GM19099 (cell line): ENCODE data around the gene CLEC4F.

Experiments
- POLR2A ChIP-seq: IDR thresholded peaks from 3 replicates; pipeline ENCODE4 v1.6.1; 2011; ENCODE audit warnings: low read depth; ENCODE audit not compliant: insufficient read length; ENCODE audit errors: extremely low read depth

The CLEC4F gene, protein sequence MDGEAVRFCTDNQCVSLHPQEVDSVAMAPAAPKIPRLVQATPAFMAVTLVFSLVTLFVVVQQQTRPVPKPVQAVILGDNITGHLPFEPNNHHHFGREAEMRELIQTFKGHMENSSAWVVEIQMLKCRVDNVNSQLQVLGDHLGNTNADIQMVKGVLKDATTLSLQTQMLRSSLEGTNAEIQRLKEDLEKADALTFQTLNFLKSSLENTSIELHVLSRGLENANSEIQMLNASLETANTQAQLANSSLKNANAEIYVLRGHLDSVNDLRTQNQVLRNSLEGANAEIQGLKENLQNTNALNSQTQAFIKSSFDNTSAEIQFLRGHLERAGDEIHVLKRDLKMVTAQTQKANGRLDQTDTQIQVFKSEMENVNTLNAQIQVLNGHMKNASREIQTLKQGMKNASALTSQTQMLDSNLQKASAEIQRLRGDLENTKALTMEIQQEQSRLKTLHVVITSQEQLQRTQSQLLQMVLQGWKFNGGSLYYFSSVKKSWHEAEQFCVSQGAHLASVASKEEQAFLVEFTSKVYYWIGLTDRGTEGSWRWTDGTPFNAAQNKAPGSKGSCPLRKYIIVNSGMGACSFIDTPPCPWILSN

DNA sequence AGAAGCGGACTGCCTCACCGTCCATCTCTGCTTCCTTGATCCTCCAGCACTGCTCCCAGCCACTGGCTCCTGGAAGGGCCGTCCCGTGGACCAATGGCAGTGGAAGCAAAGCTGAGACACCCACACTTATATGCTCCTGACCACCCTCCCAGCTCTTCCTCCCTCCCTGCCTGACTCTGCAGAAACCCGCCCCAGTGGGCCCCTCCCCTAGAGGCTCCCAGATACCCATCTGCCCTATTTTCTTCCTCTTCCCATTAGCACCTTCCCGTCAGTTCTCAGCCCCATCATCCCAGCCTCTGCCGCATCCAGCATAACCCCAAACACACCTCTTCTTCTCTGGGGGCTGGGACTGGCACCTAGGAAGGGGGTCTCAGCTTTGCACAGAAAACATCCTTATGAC, at the start of gene CLEC4F:
Gene CLEC4F (minus strand): TSS at position 101 of the 400 bp plus-strand sequence. CDS start 76 bp downstream, at position 25.
- TF ChIP-seq POLR2A = no peak

DNA sequence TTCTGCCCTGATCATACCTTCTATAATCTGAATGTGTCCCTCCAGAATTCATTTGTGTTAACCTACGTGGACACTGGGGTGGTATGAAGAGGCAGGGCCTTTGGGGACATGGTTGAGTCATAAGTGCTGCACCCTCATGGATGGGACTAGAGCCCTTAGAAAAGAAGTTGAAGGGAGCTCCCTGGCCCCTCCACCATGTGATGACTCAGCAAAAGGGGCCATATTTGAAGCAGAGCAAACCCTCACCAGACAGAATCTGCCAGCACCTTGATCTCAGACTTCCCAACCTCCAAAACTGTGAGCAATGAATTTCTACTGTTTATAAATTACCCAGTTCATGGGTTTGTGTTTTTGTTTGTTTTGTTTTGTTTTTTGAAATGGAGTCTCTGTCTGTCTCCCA, 48.6 kb upstream of the CLEC4F start:
- no peak for TF ChIP-seq POLR2A

DNA sequence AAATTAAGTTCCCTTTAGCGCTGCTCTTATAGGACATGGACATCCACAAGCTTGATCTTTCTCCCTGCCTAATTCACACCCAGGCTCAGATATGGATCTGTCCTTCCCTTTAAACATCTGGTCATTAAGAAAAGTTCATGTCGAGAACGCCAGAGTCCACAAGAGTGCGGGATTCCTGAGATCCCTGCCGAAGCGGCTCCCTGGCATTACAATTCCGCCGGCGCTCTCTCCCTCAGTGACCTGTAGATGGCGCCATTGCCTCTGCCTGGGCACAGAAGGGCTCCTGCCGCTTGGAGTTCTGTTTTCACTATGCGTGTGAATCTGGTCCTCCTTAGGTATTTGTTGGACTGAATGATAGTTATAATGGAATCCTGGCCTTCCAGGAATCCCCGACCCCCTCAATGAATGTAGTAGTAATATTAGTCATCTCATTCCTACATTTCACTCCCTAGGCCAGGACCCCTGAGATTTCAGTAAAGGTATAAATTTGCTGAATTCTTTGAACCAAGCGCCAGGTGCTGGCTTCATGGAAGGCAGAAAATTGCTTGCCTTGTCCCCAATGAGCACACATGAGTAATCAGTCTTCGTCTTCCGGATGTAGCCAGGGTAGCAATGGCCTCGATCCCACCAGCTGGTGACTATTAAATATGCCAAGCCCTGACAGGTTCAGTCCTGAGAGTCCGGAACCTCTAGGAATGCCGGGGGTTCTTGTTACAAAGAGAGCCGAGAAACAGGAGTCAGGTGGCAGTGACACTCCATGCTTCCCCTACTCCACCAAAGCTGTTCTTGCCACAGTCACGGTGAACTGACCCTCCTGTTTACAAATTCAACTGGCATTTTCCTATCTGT, 41.6 kb upstream of the CLEC4F start:
- no peak for TF ChIP-seq POLR2A

DNA sequence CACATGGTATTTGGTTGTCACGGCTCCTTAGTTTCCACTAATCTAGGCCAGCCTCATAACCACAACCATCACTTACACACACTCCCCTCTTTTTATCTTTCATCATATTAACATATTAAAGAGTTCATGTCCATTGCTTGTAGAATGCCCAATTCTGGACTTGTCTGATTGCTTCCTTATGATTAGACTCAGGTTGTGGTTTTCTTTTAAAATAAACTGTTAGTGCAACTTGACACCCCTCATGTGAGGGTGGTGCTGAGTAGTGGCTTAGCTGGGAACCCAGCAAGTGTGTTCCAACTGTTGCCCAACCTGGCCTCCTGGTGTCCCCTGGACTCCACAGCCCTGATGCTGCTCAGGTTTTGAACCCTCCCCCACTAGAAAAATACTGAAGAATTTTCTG, 35.3 kb upstream of the CLEC4F start:
- TF ChIP-seq POLR2A = no peak

DNA sequence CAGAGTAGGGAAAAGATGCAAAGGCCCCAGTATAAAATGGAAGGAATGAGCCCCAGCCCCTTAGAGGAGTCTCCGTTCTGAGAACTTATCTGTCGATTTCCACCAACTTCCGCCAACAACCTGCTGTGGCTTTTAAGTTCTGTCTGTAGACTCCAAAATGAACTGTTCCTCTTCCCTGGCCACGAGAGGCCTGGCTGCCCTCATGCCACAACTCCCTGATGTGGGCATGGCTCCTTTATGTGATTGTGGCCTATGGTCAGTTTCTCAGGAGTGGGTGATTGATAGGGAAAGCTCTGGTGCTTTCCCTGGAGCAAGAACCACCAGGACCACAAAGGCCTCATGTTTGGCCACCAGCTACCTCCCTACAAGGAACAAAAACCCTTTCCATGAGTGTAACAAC, 34.0 kb upstream of the CLEC4F start:
- no peak for TF ChIP-seq POLR2A

DNA sequence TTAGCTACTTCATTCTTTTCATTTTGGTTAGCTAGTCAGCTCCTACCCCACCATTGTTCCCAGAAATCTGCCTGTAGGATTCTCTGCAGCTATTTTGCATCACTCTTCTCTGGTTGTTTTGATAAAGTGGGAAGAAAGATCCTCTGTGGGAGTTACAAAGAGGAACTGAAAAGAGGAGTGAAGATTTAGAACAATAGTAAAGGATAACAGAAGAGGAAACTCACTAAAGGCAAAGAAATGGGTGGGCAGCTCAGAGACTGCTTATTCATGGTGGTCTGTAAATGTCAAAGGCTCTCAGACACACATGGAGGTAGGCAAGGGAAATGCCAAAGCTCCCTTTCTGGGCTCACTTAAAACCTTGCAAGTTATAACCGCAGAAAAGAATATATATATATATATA, 32.4 kb upstream of the CLEC4F start:
- no peak for TF ChIP-seq POLR2A

DNA sequence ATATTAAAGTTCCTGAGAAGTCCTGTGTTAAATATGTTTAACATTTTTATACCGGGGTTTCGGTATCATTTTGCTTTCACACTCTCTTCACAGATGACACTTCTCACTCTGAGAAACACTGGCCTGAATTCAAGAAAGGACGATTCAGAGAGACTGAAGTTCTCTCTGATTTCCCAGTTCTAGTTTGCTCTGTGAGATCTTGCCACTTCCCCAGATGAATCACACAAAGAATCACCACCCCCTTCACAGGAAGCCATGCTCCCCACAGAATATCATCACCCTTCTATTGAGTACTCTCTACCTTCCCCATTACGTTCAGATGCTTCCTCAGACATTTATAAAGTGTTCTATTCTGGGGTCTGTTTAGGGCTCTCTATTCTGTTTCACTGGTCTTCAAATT, 31.3 kb upstream of the CLEC4F start:
- no peak for TF ChIP-seq POLR2A

DNA sequence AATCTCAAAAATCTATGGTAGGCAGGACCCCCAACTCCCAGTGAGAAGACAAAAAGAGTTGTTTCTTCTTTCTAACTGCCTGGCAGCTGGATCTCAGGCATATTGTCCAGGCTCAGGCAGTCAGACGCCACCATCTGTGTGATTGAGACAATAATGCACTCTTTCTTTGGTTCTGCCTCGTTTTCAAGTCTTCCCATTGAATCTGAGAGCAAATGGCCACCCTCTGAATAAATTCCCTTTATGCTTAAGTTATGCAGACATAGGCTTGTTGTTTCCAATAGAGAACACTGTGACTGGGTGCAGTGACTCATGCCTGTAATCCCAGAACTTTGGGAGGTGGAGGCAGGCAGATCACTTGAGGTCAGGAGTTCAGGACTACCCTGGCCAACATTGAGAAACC, 30.5 kb upstream of the CLEC4F start:
- TF ChIP-seq POLR2A = no peak

DNA sequence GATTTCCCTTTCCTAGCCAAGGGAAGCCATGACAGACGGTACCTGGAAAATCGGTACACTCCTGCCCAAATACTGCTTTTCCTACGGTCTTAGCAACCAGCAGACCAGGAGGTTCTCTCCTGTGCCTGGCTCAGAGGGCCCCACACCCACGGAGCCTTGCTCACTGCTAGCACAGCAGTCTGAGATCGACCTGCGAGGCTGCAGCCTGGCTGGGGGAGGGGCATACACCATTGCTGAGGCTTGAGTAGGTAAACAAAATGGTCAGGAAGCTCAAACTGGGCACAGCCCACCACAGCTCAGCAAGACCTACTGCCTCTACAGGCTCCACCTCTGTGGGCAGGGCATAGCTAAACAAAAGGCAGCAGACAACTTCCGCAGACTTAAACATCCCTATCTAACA, 22.0 kb upstream of the CLEC4F start:
- TF ChIP-seq POLR2A = no peak

DNA sequence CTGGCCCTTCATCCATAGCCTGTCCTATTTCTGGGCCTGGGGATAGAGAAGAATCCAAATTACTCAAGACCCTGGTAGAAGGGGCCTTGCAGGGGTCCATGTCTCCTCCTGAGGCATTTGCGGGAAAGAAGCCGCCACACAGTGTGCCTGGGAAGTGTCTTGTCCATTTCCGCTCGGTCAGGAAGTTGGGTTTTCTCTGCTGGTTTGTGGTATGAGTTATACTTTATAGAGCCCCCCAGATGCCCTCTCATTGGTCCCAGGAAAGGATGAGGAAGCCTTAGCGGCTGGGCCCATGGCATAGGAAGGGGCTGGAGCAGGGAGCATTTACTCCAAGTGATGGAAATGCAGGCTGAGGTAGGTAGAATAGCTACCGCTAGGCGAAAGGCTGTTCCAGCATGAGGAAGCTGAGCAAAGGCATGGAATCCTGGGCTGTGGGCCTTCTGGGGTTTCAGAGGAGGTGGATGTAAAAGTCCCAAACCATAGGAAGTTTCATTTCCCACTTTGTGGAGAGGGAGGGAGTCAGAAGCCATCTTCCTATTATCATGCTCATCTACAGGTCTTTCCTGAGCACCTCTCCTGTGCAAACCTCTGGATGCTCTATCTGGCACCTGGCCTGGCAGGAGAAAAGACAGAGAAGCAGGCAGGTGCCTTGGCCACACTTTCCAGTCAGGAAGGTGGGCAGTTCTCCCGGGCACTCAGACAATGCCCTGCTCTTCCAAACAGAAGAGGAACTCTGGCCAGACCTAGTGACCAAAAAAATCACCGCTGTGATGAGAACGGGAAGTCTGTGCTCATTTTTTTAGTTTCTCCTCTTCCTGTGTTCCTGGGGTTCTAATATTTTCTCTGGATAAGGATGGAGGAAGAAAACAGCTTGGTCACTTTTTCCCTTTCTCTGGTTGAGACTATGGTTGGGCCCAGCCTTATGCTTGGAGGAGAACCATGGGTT, 17.9 kb upstream of the CLEC4F start:
- no peak for TF ChIP-seq POLR2A

DNA sequence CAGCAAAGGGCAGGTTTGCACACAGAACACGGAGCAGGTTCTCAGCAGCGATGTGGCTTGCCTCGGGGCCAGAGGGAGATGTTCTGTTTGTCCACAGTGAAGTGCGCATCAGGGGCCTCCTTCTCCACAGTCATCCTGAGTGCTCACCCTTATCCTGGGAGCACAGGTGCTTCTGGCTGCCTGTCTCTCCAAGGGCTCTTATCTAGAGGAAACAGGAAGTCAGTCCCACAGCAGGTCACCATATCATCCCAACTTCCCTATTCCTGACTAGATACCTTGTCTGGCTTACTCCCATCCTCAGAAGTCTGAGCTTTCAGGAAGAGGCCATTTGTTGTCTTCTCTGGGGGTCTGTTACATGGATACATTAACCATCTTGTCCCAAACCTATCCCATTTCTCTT, 15.2 kb upstream of the CLEC4F start, which contains the start of gene CD207:
Gene CD207 (minus strand): TSS at position 174 of the 400 bp plus-strand sequence. CDS start 40 bp downstream, at position 134.
- no peak for TF ChIP-seq POLR2A

DNA sequence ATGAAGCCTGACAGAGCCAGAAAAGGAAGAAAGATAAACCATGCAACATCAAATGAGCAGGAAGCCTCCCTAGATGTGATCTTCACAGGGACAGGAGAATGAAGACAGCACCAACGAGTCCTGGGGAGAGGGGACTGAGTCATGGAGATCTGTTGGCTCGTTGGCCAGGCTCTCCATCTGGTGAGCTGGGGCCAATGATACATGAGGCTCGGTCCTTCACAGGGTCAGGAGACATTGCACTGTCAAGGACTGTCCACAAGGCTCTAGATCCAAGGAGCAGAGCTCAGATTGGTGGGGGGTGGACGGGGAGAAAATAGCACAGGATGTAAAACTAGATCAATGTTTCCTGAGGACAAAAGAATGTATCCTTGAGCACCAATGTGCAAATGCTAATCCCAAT, 14.5 kb upstream of the CLEC4F start:
- no peak for TF ChIP-seq POLR2A

DNA sequence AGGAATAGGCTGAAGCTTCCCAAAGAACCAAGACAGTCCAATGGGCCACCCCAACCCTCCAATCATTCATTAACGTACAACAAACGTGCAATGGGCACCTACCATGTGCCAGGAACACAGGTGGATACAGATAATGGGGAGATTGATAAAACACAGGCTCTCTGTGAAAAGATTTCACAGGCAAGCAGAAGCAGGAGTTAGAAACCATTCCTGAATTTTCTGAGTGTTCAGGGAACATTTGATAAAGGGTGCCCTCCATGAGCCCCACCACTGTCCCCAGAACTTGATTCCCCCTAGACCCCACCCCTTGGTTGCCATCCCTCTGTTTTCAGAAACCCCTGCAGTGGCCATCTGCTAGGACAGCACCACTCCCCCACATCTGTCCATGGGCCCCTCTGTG, 13.7 kb upstream of the CLEC4F start:
- TF ChIP-seq POLR2A = no peak

DNA sequence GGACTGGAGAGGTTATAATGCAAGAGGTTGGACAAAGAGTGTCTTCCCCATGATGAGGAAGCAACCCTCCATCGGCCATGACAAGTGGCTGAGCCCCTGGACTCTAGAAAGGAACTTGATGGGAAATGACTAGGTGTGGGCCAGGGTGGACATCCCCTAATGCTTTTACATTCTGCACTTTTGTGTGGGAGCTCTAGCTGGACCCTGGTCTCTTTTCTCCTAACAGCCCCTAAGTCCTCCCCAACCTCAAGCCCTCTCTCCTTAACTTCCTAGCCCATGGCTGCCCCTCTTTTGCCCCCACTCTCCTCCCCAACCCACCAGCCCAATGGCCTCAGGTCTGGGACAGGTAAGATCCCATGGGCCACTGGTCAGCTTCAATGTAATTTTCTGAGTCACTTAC, 12.8 kb upstream of the CLEC4F start:
- TF ChIP-seq POLR2A = no peak
